Eye (tissue), 1 donor: Measurements from ENCODE around the gene A4GNT.
"Not testable (repeated sequence)": the region's sequence is repeated elsewhere in the genome, so short reads cannot be mapped to it uniquely, and the experiment has no call there.

Experiments used
- DNase-seq: peaks from one replicate; pipeline ENCODE4 v3.0.0-alpha.2; 2015

A4GNT gene

DNA sequence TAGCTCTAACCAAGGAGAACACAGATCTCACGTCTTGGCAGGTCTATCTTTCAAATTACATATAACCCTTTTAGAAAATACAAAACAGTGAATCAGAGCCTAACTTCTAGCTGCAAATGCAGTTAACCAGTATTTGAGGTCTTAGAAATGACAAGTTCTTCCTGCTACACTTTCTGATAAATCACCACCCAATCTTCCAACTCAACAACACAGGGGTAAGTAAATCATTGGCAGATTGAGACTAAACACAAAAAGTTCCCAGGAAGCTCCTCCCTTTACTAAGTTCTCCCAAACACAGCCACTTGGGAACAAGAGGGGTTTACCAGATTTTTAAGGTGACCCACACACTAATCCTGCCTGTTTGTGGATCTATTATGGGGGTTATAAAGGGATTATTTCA, at the start of gene A4GNT:
TSS of gene A4GNT (minus strand) at position 152 of the 400 bp plus-strand sequence. CDS start 1,134 bp downstream, outside the sequence.
- no peak for DNase-seq

DNA sequence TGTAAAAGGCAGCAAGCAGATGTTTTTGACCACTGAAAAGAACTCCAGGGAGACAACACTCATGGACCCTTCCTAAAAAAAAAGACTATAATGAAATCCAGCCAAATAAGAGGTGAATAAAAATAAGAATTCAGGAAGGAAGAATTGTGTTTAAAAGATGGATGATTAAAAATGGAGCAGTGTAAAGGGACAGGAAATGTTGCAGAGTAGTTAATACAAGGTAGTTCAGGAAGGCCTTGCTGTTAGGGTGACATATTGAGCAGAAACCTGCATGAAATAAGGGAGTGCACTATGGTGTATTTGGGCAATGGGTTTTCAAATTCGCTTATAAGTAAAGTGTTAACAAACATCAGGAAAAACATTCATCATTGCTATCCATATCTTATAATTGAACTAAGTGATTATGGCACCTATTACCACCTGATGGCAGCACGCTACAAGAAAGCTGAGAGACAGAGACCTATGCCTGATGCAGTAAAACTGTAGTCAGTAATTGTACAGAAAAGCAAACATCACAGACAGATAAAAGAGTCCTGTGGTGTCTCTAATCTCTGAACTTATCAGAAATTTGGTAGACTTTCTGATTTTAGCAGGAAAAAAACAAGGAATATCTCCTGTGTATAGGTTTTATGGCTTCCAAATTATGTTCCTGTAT, 48.3 kb upstream of the A4GNT start:
- peak; percentile 30 for DNase-seq

DNA sequence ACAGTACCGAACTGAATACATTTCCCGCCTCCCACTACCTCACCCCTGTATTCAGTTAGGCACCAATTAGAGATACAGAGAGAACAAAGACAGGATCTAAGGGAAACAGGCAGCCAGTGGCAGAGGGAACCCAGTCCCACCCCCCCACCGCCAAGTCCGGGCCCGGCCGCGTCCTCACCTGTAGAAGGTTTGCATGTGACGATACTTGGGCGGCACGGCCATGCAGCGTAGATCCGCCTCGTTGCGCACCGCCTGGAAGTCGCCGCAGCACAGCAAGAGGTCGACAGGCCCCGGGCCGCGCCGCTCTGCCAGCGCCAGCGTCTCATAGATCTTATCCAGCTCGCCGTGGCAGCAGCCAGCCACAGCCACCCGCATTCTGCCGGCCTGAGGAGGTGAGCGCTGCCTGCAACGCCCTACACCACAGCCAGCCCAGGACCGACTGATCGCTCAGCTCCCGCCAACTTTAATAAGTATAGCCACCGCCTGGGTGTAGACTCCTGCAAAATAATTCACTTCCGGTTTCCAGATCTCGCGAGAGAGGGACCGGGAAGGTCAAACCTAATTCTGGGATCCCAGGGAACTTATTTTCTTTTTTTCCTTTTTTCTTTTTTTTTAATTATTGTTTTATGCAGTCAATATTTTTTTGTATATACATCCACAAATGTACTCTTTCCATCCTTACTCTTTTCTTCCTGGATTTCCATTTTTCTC, 42.4 kb upstream of the A4GNT start, which contains the start of gene DBR1:
TSS of gene DBR1 (minus strand) at position 501 of the 711 bp plus-strand sequence. CDS start at position 375, 126 bp downstream.
- DNase-seq: peak; percentile 97

DNA sequence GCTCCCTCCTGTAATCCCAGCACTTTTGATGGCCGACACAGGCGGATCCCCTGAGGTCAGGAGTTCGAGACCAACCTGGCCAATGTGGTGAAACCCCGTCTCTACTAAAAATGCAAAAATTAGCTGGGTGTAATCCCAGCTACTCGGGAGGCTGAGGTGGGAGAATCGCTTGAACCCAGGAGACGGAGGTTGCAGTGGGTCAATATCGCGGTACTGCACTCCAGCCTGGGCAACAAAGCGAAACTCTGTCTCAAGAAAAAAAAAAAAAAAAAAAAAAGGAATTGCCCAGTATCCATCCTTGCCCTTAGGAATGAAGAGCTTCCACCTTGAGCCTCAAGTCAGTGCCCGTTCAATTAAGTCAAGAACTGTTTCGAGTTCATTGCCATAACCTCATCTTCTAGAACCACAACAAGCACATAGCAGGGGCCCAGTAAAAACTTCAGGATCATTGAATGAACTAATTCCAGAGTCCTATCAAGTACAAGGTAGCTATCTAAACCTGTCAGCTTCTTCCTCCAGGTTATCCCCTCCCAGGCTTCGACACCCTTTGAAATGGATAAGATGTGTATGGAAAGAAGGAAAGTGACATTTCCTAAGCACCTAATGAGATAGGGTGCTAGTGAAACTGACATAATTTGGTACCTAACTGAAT, 41.7 kb upstream of the A4GNT start:
- DNase-seq: no peak

DNA sequence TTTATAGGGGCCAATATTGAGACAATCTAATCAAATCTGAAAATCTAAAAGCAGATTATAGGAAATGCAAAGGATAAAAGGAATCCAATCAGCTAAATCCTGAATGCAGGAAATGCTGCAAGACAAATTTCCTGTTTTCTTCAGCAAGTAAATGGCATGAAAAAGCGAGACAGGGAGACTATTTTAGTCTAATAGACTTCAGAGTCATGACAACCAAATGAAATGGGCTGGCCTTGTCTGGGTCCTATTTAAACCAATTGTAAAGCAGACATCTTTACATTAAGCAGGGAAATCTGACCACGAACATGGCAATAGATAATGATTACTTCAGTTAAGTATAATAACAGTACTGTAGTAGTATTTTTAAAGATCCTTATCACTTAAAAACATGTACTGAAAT, 40.4 kb upstream of the A4GNT start:
- DNase-seq: no peak

DNA sequence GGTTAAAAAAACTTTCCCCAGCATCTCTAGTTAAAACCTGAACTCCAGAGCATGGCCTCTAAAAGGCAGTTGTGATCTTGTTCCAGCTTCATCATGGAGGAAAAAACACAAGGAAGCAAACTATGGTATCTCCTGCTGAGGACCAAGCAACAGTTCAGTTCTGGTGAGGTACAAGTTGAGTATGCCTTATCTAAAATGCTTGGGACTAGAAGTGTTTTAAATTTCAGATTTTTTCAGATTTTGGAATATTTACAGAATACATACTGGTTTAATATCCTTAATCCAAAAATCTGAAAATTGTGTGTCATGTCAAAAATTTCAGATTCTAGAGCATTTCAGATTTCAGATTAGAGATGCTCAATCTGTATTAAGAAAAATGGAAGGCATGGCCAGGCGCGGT, 32.9 kb upstream of the A4GNT start:
- no peak for DNase-seq

DNA sequence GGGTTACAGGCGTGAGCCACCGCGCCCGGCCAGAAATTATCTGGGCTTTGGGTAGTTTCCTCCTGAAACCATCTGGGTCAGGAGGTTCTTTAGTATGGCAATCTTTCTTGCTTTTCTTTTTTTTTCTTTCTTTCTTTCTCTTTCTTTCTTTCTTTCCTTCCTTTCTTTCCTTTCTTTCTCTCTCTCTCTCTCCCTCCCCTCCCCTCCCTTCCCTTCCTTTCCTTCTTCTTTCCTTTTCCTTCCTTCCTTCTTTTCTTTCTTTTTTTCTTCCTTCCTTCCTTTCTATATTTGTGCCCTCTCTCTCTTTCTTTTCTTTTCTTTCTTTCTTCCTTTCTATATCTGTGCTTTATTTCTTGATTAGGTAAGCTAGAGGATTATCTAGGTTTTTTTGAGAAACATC, 25.6 kb upstream of the A4GNT start:
- no peak for DNase-seq

DNA sequence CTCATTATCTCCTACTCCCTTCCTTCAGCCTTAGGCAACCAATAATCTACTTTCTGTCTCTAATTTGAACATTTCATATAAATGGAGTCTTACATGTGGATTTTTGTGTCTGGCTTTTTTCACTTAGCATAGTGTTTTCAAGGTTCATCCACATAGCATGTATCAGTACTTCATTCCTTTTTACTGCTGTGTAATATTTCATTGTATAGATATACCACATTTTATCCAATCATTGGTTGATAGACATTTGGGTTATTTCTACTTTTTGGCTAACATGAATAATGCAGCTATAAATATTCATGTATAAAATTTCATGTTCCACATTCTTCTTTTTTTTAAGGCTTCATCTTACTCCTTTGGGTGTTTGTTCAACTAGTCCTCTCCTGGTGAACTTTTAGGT, 22.3 kb upstream of the A4GNT start:
- DNase-seq: no peak

DNA sequence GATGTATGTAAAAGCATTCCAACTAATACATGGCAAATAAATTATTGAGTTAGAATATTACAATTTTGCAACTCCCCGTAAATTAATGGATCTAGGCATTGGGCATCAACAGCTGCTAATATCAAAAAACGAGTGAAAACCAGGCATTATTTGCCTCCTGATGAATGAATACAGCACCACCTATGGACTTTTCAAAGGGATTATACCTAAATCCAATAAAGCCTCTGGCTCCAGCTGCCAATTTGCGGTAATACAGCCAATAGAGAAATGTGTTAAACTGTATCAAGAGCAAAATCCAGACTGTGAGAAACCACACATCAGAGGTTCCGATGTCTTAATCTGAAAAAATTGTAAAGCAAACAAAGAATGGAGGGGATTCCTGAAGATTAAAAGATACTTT, 16.3 kb upstream of the A4GNT start:
- DNase-seq: no peak

DNA sequence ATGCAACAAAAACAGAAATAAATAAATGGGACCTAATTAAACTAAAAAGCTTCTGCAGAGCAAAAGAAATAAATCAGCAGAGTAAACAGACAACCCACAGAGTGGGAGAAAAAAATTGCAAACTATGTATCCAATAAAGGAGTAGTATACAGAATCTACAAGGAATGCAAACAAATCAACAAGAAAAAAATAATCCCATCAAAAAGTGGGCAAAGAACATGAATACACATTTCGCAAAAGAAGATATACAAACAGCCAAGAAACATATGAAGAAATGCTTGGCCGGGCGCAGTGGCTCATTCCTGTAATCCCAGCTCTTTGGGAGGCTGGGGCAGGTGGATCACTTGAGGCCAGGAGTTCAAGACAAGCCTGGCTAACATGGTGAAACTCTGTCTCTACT, 10.0 kb upstream of the A4GNT start:
- DNase-seq: not testable (repeated sequence)

DNA sequence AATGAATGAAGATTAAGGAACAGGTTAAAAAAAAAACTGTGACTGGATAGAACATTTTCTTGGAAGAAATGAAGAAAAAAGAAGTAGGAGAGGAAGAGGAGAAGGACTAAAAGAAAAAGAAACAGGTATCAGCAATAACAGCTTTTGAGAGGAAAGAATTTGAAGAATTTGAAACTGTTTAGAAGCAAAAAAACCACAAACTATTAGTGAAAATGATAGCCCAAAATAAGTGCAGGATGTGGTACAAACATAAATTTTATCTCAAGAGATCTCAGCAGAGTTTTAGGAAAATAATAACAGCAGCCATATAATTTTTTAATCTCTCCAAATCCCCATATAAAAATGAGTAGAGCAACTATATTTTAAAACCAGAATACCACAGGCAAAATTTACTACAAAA, 8.8 kb upstream of the A4GNT start:
- DNase-seq: no peak

DNA sequence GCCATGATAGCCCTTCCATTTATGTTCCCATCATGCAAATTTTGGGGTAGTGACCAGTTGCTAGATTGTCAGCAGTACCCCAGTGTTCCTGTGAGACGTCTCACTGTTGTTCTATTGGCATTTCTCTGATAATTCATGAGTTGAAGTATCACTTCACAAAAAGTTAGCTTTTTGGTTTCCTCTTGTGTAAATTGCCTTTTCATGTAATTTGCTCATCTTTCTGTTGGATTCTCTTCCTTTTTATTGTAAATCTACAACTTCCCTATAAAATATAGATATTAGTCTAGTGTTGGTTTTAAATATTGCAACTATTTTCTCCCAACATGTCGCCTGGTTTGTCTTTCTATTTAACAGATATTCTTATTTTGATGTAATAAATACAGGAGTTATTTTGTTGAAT, 7.5 kb upstream of the A4GNT start:
- DNase-seq: no peak

DNA sequence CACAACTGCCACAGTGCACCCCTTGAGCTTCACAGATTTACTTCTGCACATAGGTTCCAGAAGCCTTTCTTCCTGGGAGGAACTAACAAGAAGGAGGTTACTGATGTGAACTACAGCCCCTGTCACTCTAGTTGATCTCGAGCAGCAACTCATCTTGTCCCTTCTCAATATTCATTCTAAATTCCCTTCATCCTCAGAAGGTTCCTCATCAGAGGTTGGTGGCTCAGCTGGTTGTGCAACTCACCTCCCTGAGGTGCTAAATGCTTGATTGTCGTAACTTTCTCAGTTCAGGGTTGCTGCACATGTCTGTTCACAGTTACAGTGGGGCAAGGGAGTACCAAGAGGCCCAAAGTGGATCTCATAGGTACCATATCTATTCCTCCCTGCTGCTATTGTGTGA, 5.7 kb upstream of the A4GNT start:
- DNase-seq: no peak

DNA sequence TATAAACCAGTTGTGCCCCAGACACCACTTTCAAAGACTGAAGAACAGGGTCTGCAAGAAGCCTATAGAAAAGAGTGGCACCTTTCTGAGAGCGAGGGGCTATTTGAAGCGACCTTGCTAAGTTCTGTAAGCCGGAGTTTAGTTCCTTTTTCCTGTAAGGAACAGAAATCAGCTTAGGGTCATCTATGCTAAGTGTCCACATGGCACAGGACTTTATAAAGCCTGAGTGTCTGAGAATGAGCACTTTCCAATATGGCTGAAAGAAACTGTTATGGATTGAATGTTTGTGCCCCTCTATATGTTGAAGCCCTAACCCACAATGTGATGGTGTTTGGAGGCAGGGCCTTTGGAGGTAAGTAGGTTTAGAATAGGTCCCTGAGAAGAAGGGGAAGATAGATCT, 4.0 kb upstream of the A4GNT start:
- DNase-seq: no peak

DNA sequence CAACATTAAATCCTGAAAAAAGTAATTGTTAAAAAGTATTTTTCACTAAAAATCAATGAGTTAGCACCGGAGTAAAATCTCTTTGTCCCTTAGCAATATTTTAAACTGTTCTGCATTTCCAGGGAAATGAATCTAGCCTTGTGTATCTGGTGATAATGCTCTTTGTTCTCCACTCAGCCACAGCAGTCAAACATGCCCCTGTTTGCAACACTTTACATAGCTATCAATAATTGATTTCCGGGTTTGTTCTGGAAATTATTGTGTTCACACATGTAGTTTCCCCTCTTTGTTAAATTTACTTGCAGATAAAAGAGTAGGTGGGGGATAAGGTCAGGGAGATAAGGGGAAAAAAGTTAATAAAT, 3.6 kb upstream of the A4GNT start:
- no peak for DNase-seq

DNA sequence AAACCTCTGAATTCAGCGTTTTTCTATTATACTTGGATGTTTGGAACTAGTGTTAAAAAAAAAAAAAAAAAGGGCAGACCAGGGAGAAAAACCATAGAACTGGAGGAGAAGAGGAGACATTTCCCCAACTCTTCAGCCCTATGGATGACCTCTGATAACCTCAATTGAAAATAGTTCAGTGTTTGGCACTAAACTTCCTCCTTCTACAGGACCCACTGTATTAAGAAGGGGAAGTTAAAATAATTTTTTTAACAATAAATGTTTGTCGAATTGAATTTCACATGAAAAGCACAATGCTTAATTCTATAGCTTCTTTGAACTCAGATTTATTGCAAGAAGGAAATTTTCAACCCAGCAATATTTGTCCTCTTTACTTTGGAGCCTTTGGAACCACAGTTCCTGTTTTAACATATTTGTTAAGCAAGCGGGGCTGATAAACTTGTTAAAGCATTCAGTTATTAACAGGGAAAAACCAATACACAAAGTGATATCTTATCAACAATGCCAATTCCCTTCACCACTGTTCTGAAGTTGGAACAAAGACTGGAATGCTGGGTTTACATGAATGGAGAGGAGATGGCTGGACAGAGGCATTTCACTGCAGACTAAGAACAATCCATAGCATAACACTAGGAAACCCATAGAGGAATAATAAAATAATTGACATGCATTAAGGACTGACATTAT, 3.1 kb upstream of the A4GNT start:
- DNase-seq: no peak

DNA sequence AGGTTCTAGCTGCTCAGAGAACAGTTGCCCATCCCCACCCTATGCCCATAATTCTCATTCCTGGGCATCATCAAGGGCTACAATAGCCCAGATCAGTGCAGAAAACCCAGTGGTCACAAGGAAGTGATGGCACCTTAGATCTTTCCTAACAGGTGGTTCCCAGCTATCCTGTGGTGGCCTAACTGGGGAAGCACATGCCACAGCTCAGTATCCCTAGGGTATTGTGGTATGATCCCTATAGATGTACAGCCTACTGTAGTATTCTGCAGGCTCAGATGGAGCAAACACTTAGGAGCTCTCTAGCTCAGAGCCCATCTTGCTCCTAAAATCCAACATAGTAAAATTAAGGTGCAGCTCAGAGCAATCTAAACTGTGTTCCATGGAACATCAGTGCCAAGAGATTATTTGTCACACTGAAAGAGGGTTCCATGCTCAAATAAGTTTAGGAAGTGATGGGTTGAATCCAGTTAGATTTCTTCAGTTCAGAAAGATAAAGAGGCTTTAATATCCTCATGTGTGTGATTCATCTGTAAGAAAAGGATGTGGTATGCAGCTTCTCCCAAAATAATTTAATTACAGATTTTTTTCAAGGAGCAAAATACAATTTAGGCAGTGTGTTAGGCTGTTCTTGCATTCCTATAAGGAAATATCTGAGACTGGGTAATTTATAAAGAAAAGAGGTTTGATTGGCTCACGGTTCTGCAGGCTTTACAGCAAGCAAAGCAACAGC, 4.4 kb downstream of the A4GNT start:
- no peak for DNase-seq

DNA sequence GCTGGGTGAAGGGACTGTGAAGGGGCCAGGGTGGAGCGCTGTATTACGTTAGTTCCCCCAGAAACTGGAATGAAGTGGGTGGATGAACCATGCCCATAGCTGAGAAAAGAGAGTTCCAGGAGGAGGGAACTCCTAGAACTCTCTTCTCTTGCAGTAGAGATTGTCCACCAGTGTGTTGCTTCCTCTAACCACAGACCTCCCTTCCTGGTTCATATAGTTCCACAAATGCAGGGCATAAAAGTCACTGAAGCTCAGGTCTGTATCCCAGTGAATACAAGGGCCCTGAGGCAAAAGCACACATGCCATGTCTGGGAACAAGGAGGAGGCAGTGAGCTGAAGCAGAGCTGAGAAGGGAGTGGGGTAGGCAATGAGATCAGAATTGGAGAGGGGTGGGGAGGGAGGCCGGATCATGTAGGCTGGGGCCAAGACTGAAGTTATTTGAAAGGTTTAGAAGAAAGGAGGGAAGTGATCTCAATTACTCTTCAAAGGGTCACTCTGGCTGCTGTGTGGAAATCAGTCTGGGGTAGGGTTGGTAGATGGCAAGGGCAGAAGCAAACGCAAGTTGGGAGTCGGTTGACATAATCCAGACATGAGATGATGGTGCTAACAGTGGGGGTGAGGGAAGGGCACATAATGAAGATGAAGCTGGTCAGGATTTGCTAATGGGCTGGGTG, 6.5 kb downstream of the A4GNT start:
- peak; percentile 5 for DNase-seq

DNA sequence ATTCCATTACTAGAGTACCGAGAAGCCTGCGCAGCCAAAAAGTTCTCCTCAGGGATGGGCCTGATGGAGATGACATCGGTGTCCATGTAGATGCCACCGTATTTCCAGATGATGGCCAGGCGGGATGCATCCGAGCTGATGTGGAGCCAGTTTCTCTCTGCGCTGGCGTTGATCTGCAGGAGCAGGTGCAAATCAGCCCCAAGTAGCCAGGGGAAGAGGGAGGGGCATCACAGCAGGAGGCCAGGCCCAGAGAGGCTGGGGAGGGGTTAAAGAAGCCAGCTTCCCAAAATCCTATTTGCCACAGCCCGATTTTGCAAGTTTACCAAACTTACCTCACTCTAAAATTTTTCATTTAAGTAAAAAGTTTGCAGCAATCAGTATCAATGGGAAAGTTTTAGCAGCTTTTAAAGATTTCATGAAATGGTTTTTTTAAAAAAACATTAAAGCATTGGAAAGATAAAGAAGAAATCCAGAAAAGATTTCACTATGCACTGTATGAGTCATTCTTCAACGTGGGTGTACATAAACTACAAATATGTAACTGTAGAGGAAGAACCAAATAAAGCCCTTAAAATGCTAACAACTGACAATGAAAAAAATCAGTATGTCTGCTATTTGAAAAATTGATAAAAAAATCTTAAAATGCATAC, 7.4 kb downstream of the A4GNT start:
- no peak for DNase-seq

DNA sequence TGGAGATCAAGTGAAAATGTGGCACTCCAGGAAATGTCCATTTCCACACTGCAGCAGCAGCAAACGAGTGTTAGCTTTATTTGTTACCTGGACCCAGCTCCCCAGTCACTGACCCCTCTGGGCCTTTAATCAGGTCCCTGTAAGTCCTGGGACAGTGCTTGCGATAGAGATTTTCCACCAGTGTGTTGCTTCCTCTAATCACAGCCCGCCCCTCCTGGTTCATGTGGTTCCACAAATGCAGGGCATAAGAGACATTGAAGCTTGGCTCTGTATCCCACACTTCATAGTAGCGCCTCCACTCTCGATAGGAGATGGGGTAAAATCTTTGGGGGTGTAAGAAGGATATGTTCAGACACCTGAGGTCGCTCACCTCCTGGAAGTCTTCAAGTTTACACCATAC, 8.0 kb downstream of the A4GNT start:
- DNase-seq: no peak

DNA sequence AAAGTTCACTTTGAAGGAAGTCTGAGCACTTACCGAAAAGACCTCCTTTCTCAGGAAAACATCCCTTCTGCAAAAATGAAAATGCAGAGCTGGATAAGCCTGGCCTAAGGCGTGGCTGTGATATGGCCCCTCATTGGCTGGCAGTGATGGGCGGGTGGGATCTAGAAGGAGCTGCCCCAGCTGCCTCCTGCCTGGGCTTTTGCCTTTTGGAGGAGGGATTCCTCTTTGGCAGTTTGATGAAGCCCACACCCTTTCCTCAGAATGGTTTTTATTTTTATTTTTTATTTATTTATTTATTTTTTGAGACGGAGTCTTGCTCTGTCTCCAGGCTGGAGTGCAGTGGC, 12.8 kb downstream of the A4GNT start:
- DNase-seq: no peak
